H9 (cell line): ENCODE results near the gene CADPS2. TPM values are rescaled to one million over a fixed set of nuclear protein-coding genes. Genes with fewer than 3 reads are reported as not detected.
A peak's percentile ranks its signal among the peaks of the same experiment; 100 is the strongest.

ENCODE experiments used
- DNase-seq: peaks from one replicate; pipeline ENCODE4 v3.0.0-alpha.2; 2017
- H2AFZ ChIP-seq: one replicate; pipeline ENCODE4 v1.6.1; 2013; ENCODE audit warnings: mild to moderate bottlenecking, low read length, control low read depth, moderate library complexity
- H2AK5ac ChIP-seq: 2 replicates; pipeline ENCODE4 v1.6.1; 2013; ENCODE audit warnings: low read length, control low read depth, mixed read lengths; ENCODE audit not compliant: insufficient read length
- H2BK120ac ChIP-seq: one replicate; pipeline ENCODE4 v1.6.1; 2013; ENCODE audit warnings: low read depth, mild to moderate bottlenecking, low read length, control low read depth, inconsistent platforms; ENCODE audit not compliant: poor library complexity, severe bottlenecking
- H2BK12ac ChIP-seq: 2 replicates; pipeline ENCODE4 v1.6.1; 2013; ENCODE audit warnings: low read length, control low read depth, mixed read lengths, low read depth; ENCODE audit not compliant: insufficient read length
- H2BK15ac ChIP-seq: 2 replicates; pipeline ENCODE4 v1.6.1; 2013; ENCODE audit warnings: low read depth, low read length, control low read depth
- H2BK20ac ChIP-seq: one replicate; pipeline ENCODE4 v1.6.1; 2013; ENCODE audit warnings: low read depth, mild to moderate bottlenecking, low read length, control low read depth, inconsistent platforms; ENCODE audit not compliant: poor library complexity, severe bottlenecking
- H2BK5ac ChIP-seq: 2 replicates; pipeline ENCODE4 v1.6.1; 2013; ENCODE audit warnings: low read length, control low read depth, mixed read lengths; ENCODE audit not compliant: insufficient read length
- H3K14ac ChIP-seq: 2 replicates; pipeline ENCODE4 v1.6.1; 2013; ENCODE audit warnings: low read length, control low read depth; ENCODE audit not compliant: insufficient read depth
- H3K18ac ChIP-seq: 2 replicates; pipeline ENCODE4 v1.6.1; 2013; ENCODE audit warnings: low read depth, mild to moderate bottlenecking, mixed read lengths, low read length, control low read depth; ENCODE audit not compliant: insufficient read length
- H3K23ac ChIP-seq: 2 replicates; pipeline ENCODE4 v1.6.1; 2013; ENCODE audit warnings: low read length, control low read depth, mixed read lengths, low read depth; ENCODE audit not compliant: insufficient read length
- H3K23me2 ChIP-seq: 2 replicates; pipeline ENCODE4 v1.6.1; 2013; ENCODE audit warnings: low read depth, mild to moderate bottlenecking, mixed read lengths, low read length, control low read depth; ENCODE audit not compliant: insufficient read length, poor library complexity, severe bottlenecking
- H3K27ac ChIP-seq: 2 replicates; pipeline ENCODE4 v1.5.1; 2013; ENCODE audit warnings: low read length, control low read depth, mixed read lengths, low read depth; ENCODE audit not compliant: insufficient read length
- H3K27me3 ChIP-seq: 2 replicates; pipeline ENCODE4 v1.6.1; 2013; ENCODE audit warnings: low read length, control low read depth, inconsistent platforms; ENCODE audit not compliant: insufficient read depth
- H3K4ac ChIP-seq: 2 replicates; pipeline ENCODE4 v1.6.1; 2013; ENCODE audit warnings: low read depth, mild to moderate bottlenecking, control low read depth, inconsistent platforms, low read length, moderate library complexity
- H3K4me1 ChIP-seq: 2 replicates; pipeline ENCODE4 v1.6.1; 2013; ENCODE audit warnings: low read length, control low read depth, inconsistent platforms; ENCODE audit not compliant: insufficient read depth
- H3K4me2 ChIP-seq: 2 replicates; pipeline ENCODE4 v1.6.1; 2013; ENCODE audit warnings: low read length, control low read depth, mixed read lengths; ENCODE audit not compliant: insufficient read length, insufficient read depth
- H3K56ac ChIP-seq: 2 replicates; pipeline ENCODE4 v1.6.1; 2013; ENCODE audit warnings: low read depth, mild to moderate bottlenecking, mixed read lengths, low read length, control low read depth; ENCODE audit not compliant: insufficient read length
- H3K79me1 ChIP-seq: 2 replicates; pipeline ENCODE4 v1.6.1; 2013; ENCODE audit warnings: low read depth, mild to moderate bottlenecking, moderate library complexity, low read length, control low read depth, inconsistent platforms; ENCODE audit not compliant: insufficient read depth, poor library complexity, severe bottlenecking
- H3K79me2 ChIP-seq: 2 replicates; pipeline ENCODE4 v1.6.1; 2013; ENCODE audit warnings: low read length, control low read depth, inconsistent platforms; ENCODE audit not compliant: insufficient read depth
- H3K9ac ChIP-seq: 2 replicates; pipeline ENCODE4 v1.6.1; 2013; ENCODE audit warnings: low read length, control low read depth, mixed read lengths; ENCODE audit not compliant: insufficient read length; ENCODE audit errors: extremely low read depth
- H3K9me3 ChIP-seq: one replicate; pipeline ENCODE4 v1.6.1; 2013; ENCODE audit warnings: low read depth, low read length, inconsistent platforms; ENCODE audit not compliant: control insufficient read depth
- H3T11ph ChIP-seq: one replicate; pipeline ENCODE4 v1.6.1; 2013; ENCODE audit warnings: mild to moderate bottlenecking, low read length, control low read depth, inconsistent platforms
- H4K20me1 ChIP-seq: one replicate; pipeline ENCODE4 v1.6.1; 2013; ENCODE audit not compliant: control insufficient read depth, insufficient read length, insufficient read depth
- H4K5ac ChIP-seq: 2 replicates; pipeline ENCODE4 v1.6.1; 2013; ENCODE audit warnings: low read depth, mild to moderate bottlenecking, mixed read lengths, low read length, control low read depth; ENCODE audit not compliant: insufficient read length
- H4K8ac ChIP-seq: replicated peaks from 2 replicates; pipeline ENCODE4 v1.6.1; 2013; ENCODE audit warnings: low read length, control low read depth, mixed read lengths, low read depth; ENCODE audit not compliant: insufficient read length
- H4K91ac ChIP-seq: 2 replicates; pipeline ENCODE4 v1.6.1; 2013; ENCODE audit warnings: low read depth, mild to moderate bottlenecking, moderate library complexity, mixed read lengths, low read length, control low read depth; ENCODE audit not compliant: insufficient read length
- H3K27ac Mint-ChIP-seq, 3 experiments: 2 replicates in 2 of 3; 3 replicates in 1 of 3; pipeline ENCODE4 v1.8.0; 2020 to 2021; ENCODE audit warnings: mixed read lengths in 3 of 3, mild to moderate bottlenecking in 1 of 3, moderate library complexity in 1 of 3
- H3K27me3 Mint-ChIP-seq: 2 replicates; pipeline ENCODE4 v1.8.0; 2021; ENCODE audit warnings: low read depth, mild to moderate bottlenecking, moderate library complexity, mixed read lengths
- H3K36me3 Mint-ChIP-seq, 3 experiments: 2 replicates in 2 of 3; 3 replicates in 1 of 3; pipeline ENCODE4 v1.8.0; 2020 to 2021; ENCODE audit warnings: low read depth in 3 of 3, mixed read lengths in 3 of 3; ENCODE audit not compliant: insufficient read depth in 1 of 3
- H3K4me1 Mint-ChIP-seq, 2 experiments: 2 replicates each; pipeline ENCODE4 v1.8.0; 2020; ENCODE audit warnings: mixed read lengths in 2 of 2
- H3K4me3 Mint-ChIP-seq, 2 experiments: 2 replicates in 1 of 2; 3 replicates in 1 of 2; pipeline ENCODE4 v1.8.0; 2020 to 2021; ENCODE audit warnings: mild to moderate bottlenecking in 2 of 2, mixed read lengths in 2 of 2, moderate library complexity in 1 of 2
- H3K9me3 Mint-ChIP-seq, 2 experiments: 2 replicates in 1 of 2; 3 replicates in 1 of 2; pipeline ENCODE4 v1.8.0; 2020; ENCODE audit warnings: mild to moderate bottlenecking in 2 of 2, mixed read lengths in 2 of 2, moderate library complexity in 1 of 2
- total RNA-seq: library from RNA; stranded (reverse); gene quantifications from 2 replicates; pipeline ENCODE4 v1.2.1, GENCODE V29; 2021
- TF ChIP-seq, protein P1 (sequence below): fragments of 200-600 bp; sonication (generic); conservative IDR thresholded peaks from 3 replicates; pipeline ENCODE4 v1.8.0; 2021; ENCODE audit warnings: antibody characterized with exemption, mild to moderate bottlenecking

The CADPS2 gene
- total RNA-seq, 1 experiment from 2014 or later, result 7.1 TPM

- peaks cover 5% of the 10 kb centered on the region; the same call in 1 of the 2 replicates for H3K4me1 ChIP-seq
- H2BK15ac ChIP-seq, result no peak overlapping the region
- H4K20me1 ChIP-seq, result no peaks in the 10 kb centered on the region
- H3K79me2 ChIP-seq, result no peaks in the 10 kb centered on the region
- H3K56ac ChIP-seq, result no peak overlapping the region
- H3K9ac ChIP-seq, result no peak overlapping the region
- no peak overlapping the region for H2BK5ac ChIP-seq
- H3K4me3 Mint-ChIP-seq, result no peak overlapping the region
- H3T11ph ChIP-seq, result no peak overlapping the region
- no peaks in the 10 kb centered on the region for H3K9me3 ChIP-seq
- H3K18ac ChIP-seq, result no peak overlapping the region
- no peak overlapping the region for H2AFZ ChIP-seq
- H4K8ac ChIP-seq, result no peak overlapping the region
- H3K36me3 Mint-ChIP-seq, result no peaks in the 10 kb centered on the region
- H3K79me1 ChIP-seq, result no peaks in the 10 kb centered on the region
- DNase-seq, result no peak
- no peak overlapping the region for H2BK20ac ChIP-seq
- H3K4me2 ChIP-seq, result no peak overlapping the region
- H4K91ac ChIP-seq, result no peak overlapping the region
- H3K9me3 Mint-ChIP-seq, result no peaks in the 10 kb centered on the region
- H2AK5ac ChIP-seq, result no peak overlapping the region
- H4K5ac ChIP-seq, result no peak overlapping the region
- peak overlapping the region in 1 of 3 experiments; percentile 85; a peak in 3 of 7 replicates for H3K27ac Mint-ChIP-seq
- H3K4ac ChIP-seq, result no peak overlapping the region
- H2BK120ac ChIP-seq, result no peak overlapping the region
- TF ChIP-seq, protein P1, sequence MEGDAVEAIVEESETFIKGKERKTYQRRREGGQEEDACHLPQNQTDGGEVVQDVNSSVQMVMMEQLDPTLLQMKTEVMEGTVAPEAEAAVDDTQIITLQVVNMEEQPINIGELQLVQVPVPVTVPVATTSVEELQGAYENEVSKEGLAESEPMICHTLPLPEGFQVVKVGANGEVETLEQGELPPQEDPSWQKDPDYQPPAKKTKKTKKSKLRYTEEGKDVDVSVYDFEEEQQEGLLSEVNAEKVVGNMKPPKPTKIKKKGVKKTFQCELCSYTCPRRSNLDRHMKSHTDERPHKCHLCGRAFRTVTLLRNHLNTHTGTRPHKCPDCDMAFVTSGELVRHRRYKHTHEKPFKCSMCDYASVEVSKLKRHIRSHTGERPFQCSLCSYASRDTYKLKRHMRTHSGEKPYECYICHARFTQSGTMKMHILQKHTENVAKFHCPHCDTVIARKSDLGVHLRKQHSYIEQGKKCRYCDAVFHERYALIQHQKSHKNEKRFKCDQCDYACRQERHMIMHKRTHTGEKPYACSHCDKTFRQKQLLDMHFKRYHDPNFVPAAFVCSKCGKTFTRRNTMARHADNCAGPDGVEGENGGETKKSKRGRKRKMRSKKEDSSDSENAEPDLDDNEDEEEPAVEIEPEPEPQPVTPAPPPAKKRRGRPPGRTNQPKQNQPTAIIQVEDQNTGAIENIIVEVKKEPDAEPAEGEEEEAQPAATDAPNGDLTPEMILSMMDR, result no peak
- no peaks in the 10 kb centered on the region for H3K27me3 Mint-ChIP-seq
- H3K27me3 ChIP-seq, result no peaks in the 10 kb centered on the region
- H3K23me2 ChIP-seq, result no peaks in the 10 kb centered on the region
- H3K23ac ChIP-seq, result no peak overlapping the region
- no peak overlapping the region for H3K27ac ChIP-seq
- no peak overlapping the region for H2BK12ac ChIP-seq
- no peak overlapping the region for H3K14ac ChIP-seq
- peaks cover 24 to 36% of the 10 kb centered on the region in 2 experiments for H3K4me1 Mint-ChIP-seq
Measured at GRCh38 chr7:122369756-122370155, 516.5 kb downstream of the CADPS2 start.
